Hepatic stellate cell (primary cell): ENCODE measurements around the gene DAB2.

Experiments
- DNase-seq: peaks from one replicate; pipeline ENCODE4 v3.0.0; 2011; ENCODE audit warnings: low spot score

Gene DAB2

DNA sequence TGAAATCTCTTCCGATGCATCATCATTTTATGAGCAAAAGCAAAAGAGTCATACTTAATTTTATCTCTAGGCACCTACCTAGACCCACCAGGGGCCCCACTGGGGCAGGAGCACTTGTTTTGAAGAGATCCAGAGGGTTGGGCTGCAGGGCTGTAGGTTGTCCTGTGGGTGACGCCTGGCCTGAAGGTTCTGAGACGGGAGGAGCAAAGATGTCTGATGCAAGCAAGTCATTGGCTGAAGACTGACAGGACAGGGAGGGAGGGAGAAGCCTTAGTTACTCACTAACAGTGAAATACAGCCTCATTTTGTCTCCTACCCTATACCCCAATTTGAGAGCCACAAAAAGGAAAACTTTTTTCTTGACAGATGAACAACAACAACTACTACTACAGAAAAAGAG lies 43.4 kb downstream of the DAB2 start:
- no peak for DNase-seq

GRCh38 chr5:39379693-39380092 lies 45.1 kb downstream of the DAB2 start:
- no peak for DNase-seq

GRCh38 chr5:39377613-39378012 lies 47.2 kb downstream of the DAB2 start:
- no peak for DNase-seq

- DNase-seq, result no peak
Observed at GRCh38 chr5:39376293-39376714, 48.5 kb downstream of the DAB2 start.

GRCh38 chr5:39373791-39374190 lies 51.0 kb downstream of the DAB2 start:
- no peak for DNase-seq

- no peak for DNase-seq
Observed at GRCh38 chr5:39371367-39371635, 53.5 kb downstream of the DAB2 start.

GRCh38 chr5:39370555-39371366 lies 54.0 kb downstream of the DAB2 start:
- DNase-seq, result no peak

- no peak for DNase-seq
Observed at GRCh38 chr5:39369123-39369815, 55.5 kb downstream of the DAB2 start.

GRCh38 chr5:39368116-39368515 lies 56.7 kb downstream of the DAB2 start:
- no peak for DNase-seq

DNA sequence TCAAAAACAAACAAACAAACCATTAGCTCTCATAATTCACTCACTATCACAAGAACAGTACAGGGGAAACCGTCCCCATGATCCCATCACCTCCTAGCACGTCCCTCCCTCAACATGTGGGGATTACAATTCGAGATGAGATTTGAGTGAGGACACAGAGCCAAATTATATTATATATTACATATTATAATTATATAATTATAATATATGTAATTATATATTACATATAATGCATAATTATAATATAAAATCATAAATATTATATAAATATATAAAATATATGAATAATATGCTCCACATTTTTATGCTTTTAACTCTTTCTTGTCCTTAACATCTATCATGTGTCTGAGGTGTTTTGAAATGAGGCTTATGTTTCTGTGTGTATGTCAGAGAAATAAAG lies 57.1 kb downstream of the DAB2 start:
- DNase-seq, result no peak

DNA sequence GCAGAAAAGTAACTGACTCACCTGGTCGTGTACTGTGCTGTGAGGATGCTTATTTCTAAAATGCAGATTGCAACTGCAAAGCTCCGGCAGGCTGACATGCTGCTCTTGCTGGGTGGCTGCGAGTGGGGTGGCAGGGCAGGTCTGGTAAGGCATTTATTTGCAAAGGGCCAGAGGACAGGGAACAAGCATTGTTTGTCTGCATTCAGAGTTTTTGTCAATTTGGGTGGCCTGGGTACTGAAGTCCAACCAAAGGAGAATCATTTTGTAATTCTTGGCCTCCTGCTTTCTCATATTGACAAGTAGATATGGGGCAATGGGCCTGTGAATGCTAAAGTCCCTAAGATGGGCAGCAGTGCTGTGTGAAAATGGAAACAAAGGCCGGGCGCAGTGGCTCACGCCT lies 60.4 kb downstream of the DAB2 start, which contains the start of gene C9:
TSS of gene C9 (minus strand) at position 129 of the 400 bp plus-strand sequence. CDS start at position 98, 31 bp downstream.
- DNase-seq, result no peak

DNA sequence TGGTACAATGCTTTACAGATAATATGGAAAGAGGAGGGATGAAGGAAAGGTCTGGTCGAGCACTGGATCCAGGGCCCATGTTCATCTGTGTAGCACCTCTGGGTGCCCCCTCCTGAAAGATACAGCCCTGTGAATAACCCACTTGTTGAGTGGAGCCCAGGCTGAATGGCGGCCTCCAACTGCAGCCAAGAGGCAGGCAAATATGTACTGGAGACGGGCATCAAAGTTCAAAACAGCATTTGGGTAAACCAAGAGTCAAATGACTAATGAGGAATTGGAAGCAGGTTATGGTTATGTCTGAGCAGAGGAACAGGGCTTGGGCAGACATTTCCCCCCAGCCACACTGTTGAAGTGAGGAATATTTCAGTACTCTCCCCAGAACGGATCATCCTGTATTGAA lies 61.6 kb downstream of the DAB2 start:
- no peak for DNase-seq

- no peak for DNase-seq
Observed at GRCh38 chr5:39362646-39363045, 62.1 kb downstream of the DAB2 start.

DNA sequence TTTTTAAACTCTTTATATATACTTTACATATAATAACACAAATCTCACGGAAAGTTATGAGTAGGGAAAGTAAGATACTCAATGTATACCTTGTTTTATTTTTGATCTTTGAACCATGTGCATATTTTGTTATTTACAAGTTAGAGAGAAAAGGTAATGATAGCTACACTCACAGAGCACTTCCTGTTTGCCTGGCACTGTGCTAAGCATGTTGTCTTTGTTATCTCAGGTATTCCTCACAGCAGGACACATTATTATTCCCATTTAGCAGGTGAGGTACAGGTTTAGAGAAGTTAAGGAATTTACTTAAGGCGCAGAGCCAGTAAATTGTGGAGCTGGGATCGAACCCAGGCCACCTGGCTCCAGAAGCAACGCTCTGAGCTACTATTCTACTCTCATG lies 63.5 kb downstream of the DAB2 start:
- DNase-seq, result no peak

DNA sequence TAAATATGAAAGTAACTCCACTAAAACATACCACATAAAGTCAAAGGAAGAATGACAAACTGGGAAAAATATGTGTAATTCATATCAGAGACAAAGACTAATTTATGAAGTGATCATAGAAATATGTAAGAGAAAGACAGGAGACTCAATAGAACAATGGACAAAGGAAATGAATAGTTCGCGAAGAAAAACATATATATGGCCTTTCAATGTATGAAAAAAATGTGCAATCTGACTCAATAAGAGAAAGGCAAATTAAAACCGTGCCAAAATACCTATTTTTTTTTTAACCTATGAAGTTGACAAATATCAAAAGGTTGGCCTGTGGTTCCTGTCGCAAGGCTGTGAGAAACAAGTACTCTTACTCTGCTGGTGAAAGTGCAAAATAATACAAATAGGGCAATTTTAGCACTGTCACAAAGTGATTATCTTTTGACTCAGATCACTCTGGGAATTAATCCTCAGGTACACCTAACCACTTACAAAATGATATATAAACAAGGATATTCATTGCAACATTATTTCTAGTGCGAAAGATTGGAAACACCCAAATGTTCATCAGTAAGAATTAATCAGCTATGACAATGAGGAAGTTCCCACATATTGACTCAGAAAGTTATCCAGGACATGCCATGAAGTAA lies 64.2 kb downstream of the DAB2 start:
- no peak for DNase-seq

- DNase-seq, result no peak
Observed at GRCh38 chr5:39356263-39356662, 68.5 kb downstream of the DAB2 start.

DNA sequence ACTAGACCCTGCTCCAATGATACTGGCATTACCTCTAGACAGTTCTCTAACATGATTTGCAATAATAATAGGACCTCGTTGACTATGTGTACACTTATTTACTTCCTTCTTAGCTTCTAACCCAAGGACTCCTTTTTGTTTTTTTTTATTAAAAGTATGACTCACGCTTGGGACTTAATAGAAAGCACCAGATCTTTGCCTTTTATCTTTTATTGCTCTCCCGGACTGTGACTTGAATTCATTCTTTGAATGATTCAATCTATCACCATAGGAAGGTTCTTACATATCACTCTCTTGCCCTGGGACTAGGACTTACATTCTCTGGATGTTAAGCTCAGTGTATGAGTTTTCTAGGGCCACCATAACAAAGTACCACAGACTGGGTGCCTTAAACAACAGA lies 69.5 kb downstream of the DAB2 start:
- DNase-seq, result no peak

DNA sequence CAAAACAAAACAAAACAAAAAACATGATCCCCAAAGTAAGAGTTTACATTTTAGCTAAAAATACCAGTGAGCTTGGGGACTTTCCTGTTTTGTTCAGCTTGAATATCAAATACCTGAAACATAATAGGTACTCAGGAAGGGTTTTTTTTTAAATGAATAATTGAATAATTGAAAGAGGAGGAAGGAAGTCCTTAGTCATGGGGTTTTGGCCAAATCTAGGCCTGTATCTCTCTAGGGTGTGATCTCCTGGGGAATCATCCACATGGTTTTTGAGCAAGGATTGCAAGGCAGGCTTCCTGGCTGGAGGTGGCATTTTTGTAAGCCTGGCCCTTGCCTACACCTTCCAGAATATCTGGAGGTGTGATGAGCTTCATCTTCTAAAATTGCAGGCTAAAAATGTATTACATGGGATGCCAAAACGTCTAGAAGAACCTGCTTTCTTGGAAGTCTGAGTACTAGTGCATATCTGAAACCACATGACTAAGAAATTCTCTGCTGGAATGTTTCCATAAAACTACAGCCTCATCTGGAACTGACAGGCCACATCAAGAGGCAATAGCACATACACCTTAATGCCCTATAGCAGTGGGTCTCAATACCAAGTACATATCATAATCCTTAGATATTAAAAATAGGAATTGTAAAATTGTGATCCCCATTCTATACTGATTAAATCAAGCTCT lies 70.9 kb downstream of the DAB2 start:
- DNase-seq, result no peak

DNA sequence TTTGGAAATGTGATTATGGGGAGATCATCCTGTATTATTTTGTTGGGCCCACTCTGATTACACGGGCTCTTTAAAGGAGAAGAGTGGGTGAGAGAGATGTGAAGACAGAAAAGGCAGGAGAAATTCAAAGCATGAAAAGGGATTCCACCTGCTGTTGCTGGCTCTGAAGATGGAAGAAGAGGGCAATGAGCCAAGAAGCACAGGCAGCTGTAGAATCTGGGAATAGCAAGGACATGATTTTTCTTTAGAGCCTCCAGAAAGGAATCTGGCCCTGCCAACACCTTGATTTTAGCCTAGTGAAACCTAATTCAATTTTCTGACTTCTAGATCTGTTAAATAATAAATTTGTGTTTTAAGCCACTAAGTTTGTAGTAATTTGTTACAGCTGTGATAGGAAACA lies 71.8 kb downstream of the DAB2 start:
- no peak for DNase-seq

DNA sequence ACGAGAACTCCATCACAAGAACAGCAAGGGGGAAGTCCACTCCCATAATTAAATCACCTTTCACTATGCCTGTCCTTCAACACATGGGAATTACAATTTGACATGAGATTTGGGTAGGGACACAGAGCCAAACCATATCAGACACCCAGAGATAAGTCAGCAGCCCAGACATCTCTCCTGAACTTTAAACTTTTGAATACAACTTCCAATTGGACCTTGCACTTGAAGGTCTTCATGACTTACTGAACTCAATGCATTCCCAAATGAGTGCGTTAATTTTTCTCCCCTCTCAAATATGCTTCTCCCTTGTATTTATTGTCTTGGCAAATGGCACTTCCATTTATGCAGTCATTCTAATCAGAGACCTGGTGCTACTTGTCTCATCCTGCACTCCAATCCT lies 72.6 kb downstream of the DAB2 start:
- DNase-seq, result no peak

- DNase-seq, result no peak
Observed at GRCh38 chr5:39349484-39349883, 75.3 kb downstream of the DAB2 start.

DNA sequence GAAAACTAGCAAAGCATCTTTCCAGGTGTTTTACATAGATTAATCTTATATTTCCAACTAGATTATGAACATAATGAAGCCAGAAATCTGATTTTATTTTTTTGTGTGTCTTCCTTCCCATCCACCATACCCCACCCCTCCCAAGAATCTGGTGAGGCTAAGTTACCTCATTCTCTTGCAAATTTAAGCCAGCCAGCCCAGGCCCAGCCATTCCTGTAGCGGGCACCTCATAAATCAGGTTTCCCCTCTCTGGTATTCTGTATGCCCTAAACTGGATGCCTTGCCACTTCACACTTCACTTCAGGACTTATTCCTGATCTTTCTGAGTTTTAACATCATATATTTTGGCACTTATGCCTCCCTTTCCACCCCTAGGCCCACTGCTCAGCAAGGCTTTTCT lies 82.3 kb downstream of the DAB2 start:
- DNase-seq, result no peak

GRCh38 chr5:39341896-39342295 lies 82.9 kb downstream of the DAB2 start:
- DNase-seq, result no peak
